ENCODE results near the gene HTD2.
"Not testable (repeated sequence)": the region's sequence is repeated elsewhere in the genome, so short reads cannot be mapped to it uniquely, and the experiment has no call there.

Gene HTD2

GRCh38 chr3:58272891-58273290 is 33.4 kb upstream of the HTD2 start:
- WGBS, 2 experiments (ENCODE audit: insufficient coverage in 2 of 2): no CpG with 5 or more reads among the region's 3 CpGs
- H3K27ac ChIP-seq (ENCODE audit: low read depth, low read length, severe bottlenecking): no peak overlapping the region

GRCh38 chr3:58273362-58273761 is 33.0 kb upstream of the HTD2 start:
- H3K36me3 ChIP-seq (ENCODE audit: control insufficient read depth, insufficient read depth, low read length); H3K4me3 ChIP-seq (ENCODE audit: extremely low read depth, insufficient read depth, low read length, poor library complexity, severe bottlenecking); H3K9me3 ChIP-seq (ENCODE audit: control insufficient read depth, low read length); H3K4me1 ChIP-seq (ENCODE audit: control insufficient read depth, insufficient read depth, low read length, poor library complexity, severe bottlenecking); H3K27ac ChIP-seq (ENCODE audit: low read depth, low read length, severe bottlenecking): not testable (repeated sequence)
- 90% methylated on average over 2 of the region's 3 CpGs; no CpG with 5 or more reads in 1 of the 2 experiments for WGBS, 2 experiments (ENCODE audit: insufficient coverage in 2 of 2)

More at GRCh38 chr3:58272891-58273290, 33.4 kb upstream of the HTD2 start:
- H3K4me3 ChIP-seq (ENCODE audit: extremely low read depth, insufficient read depth, low read length, poor library complexity, severe bottlenecking): no peak overlapping the region
- H3K9me3 ChIP-seq (ENCODE audit: control insufficient read depth, low read length): no peaks in the 10 kb centered on the region
- H3K36me3 ChIP-seq (ENCODE audit: control insufficient read depth, insufficient read depth, low read length): no peaks in the 10 kb centered on the region
- no peaks in the 10 kb centered on the region for H3K4me1 ChIP-seq (ENCODE audit: control insufficient read depth, insufficient read depth, low read length, poor library complexity, severe bottlenecking)

- H3K27ac ChIP-seq (ENCODE audit: low read depth, low read length, severe bottlenecking): no peak overlapping the region
- 72 to 93% methylated on average over 3 of the region's 3 CpGs for WGBS, 2 experiments (ENCODE audit: insufficient coverage in 2 of 2)
- H3K36me3 ChIP-seq (ENCODE audit: control insufficient read depth, insufficient read depth, low read length): no peaks in the 10 kb centered on the region
- no peaks in the 10 kb centered on the region for H3K4me1 ChIP-seq (ENCODE audit: control insufficient read depth, insufficient read depth, low read length, poor library complexity, severe bottlenecking)
- no peaks in the 10 kb centered on the region for H3K9me3 ChIP-seq (ENCODE audit: control insufficient read depth, low read length)
- H3K4me3 ChIP-seq (ENCODE audit: extremely low read depth, insufficient read depth, low read length, poor library complexity, severe bottlenecking): no peak overlapping the region
Measured at GRCh38 chr3:58274027-58274614, 32.2 kb upstream of the HTD2 start.

- 87 to 94% methylated on average over 4 to 6 of the region's 7 CpGs for WGBS, 2 experiments (ENCODE audit: insufficient coverage in 2 of 2)
- Histone ChIP-seq H3K4me1 (ENCODE audit: control insufficient read depth, insufficient read depth, low read length, poor library complexity, severe bottlenecking) (no peaks in the 10 kb centered on the region), H3K4me3 (ENCODE audit: extremely low read depth, insufficient read depth, low read length, poor library complexity, severe bottlenecking) (no peak overlapping the region), H3K9me3 (ENCODE audit: control insufficient read depth, low read length) (no peaks in the 10 kb centered on the region), H3K27ac (ENCODE audit: low read depth, low read length, severe bottlenecking) (no peak overlapping the region), H3K36me3 (ENCODE audit: control insufficient read depth, insufficient read depth, low read length) (peaks cover 7% of the 10 kb centered on the region)
Measured at GRCh38 chr3:58281069-58281468, 25.3 kb upstream of the HTD2 start.

- H3K4me3 ChIP-seq (ENCODE audit: extremely low read depth, insufficient read depth, low read length, poor library complexity, severe bottlenecking): no peak overlapping the region
- H3K4me1 ChIP-seq (ENCODE audit: control insufficient read depth, insufficient read depth, low read length, poor library complexity, severe bottlenecking): no peaks in the 10 kb centered on the region
- H3K27ac ChIP-seq (ENCODE audit: low read depth, low read length, severe bottlenecking): no peak overlapping the region
- 82 to 93% methylated on average over 7 of the region's 7 CpGs for WGBS, 2 experiments (ENCODE audit: insufficient coverage in 2 of 2)
- peaks cover 7% of the 10 kb centered on the region for H3K36me3 ChIP-seq (ENCODE audit: control insufficient read depth, insufficient read depth, low read length)
- H3K9me3 ChIP-seq (ENCODE audit: control insufficient read depth, low read length): no peaks in the 10 kb centered on the region
Measured at GRCh38 chr3:58285334-58285733, 21.0 kb upstream of the HTD2 start.

- Histone ChIP-seq H3K27ac (ENCODE audit: low read depth, low read length, severe bottlenecking) (no peak overlapping the region), H3K9me3 (ENCODE audit: control insufficient read depth, low read length) (no peaks in the 10 kb centered on the region), H3K4me1 (ENCODE audit: control insufficient read depth, insufficient read depth, low read length, poor library complexity, severe bottlenecking) (no peaks in the 10 kb centered on the region), H3K4me3 (ENCODE audit: extremely low read depth, insufficient read depth, low read length, poor library complexity, severe bottlenecking) (no peak overlapping the region), H3K36me3 (ENCODE audit: control insufficient read depth, insufficient read depth, low read length) (peaks cover 7% of the 10 kb centered on the region)
- 87 to 96% methylated on average over 6 of the region's 6 CpGs for WGBS, 2 experiments (ENCODE audit: insufficient coverage in 2 of 2)
Measured at GRCh38 chr3:58287354-58287753, 19.0 kb upstream of the HTD2 start.

- Histone ChIP-seq H3K4me1 (ENCODE audit: control insufficient read depth, insufficient read depth, low read length, poor library complexity, severe bottlenecking) (no peaks in the 10 kb centered on the region), H3K27ac (ENCODE audit: low read depth, low read length, severe bottlenecking) (no peak overlapping the region), H3K9me3 (ENCODE audit: control insufficient read depth, low read length) (no peaks in the 10 kb centered on the region), H3K4me3 (ENCODE audit: extremely low read depth, insufficient read depth, low read length, poor library complexity, severe bottlenecking) (no peak overlapping the region), H3K36me3 (ENCODE audit: control insufficient read depth, insufficient read depth, low read length) (peaks cover 7% of the 10 kb centered on the region)
- 94 to 100% methylated on average over 1 to 3 of the region's 4 CpGs for WGBS, 2 experiments (ENCODE audit: insufficient coverage in 2 of 2)
Measured at GRCh38 chr3:58288011-58288728, 18.1 kb upstream of the HTD2 start.

- H3K27ac ChIP-seq (ENCODE audit: low read depth, low read length, severe bottlenecking); H3K4me3 ChIP-seq (ENCODE audit: extremely low read depth, insufficient read depth, low read length, poor library complexity, severe bottlenecking); H3K9me3 ChIP-seq (ENCODE audit: control insufficient read depth, low read length); H3K4me1 ChIP-seq (ENCODE audit: control insufficient read depth, insufficient read depth, low read length, poor library complexity, severe bottlenecking); H3K36me3 ChIP-seq (ENCODE audit: control insufficient read depth, insufficient read depth, low read length): not testable (repeated sequence)
- WGBS, 2 experiments (ENCODE audit: insufficient coverage in 2 of 2): no CpG with 5 or more reads among the region's 4 CpGs
Measured at GRCh38 chr3:58288964-58289613, 17.2 kb upstream of the HTD2 start.

GRCh38 chr3:58290446-58290845 is 15.9 kb upstream of the HTD2 start:
- H3K9me3 ChIP-seq (ENCODE audit: control insufficient read depth, low read length); H3K27ac ChIP-seq (ENCODE audit: low read depth, low read length, severe bottlenecking); H3K4me1 ChIP-seq (ENCODE audit: control insufficient read depth, insufficient read depth, low read length, poor library complexity, severe bottlenecking); H3K36me3 ChIP-seq (ENCODE audit: control insufficient read depth, insufficient read depth, low read length); H3K4me3 ChIP-seq (ENCODE audit: extremely low read depth, insufficient read depth, low read length, poor library complexity, severe bottlenecking): not testable (repeated sequence)
- WGBS, 2 experiments (ENCODE audit: insufficient coverage in 2 of 2): 84 to 100% methylated on average over 5 to 8 of the region's 33 CpGs

- H3K36me3 ChIP-seq (ENCODE audit: control insufficient read depth, insufficient read depth, low read length): no peaks in the 10 kb centered on the region
- no peak overlapping the region for H3K4me3 ChIP-seq (ENCODE audit: extremely low read depth, insufficient read depth, low read length, poor library complexity, severe bottlenecking)
- no peak overlapping the region for H3K27ac ChIP-seq (ENCODE audit: low read depth, low read length, severe bottlenecking)
- 73 to 80% methylated on average over 6 to 8 of the region's 9 CpGs for WGBS, 2 experiments (ENCODE audit: insufficient coverage in 2 of 2)
- H3K9me3 ChIP-seq (ENCODE audit: control insufficient read depth, low read length): no peaks in the 10 kb centered on the region
- H3K4me1 ChIP-seq (ENCODE audit: control insufficient read depth, insufficient read depth, low read length, poor library complexity, severe bottlenecking): no peaks in the 10 kb centered on the region
Measured at GRCh38 chr3:58291671-58292338, 14.5 kb upstream of the HTD2 start.
